Stimulated activated CD8-positive, alpha-beta memory T cell treated with anti-CD3 and anti-CD28 coated beads, Interleukin-2, amount 100 ng/mL, for 1 hour (primary cell): Measurements from ENCODE around the gene AGAP2.

Experiments used
- DNase-seq, 2 donors: peaks; one replicate each; pipeline ENCODE4 v3.0.0-alpha.2; 2020; ENCODE audit warnings: low read depth in 2 of 2

The AGAP2 gene

GRCh38 chr12:57767876-57768275, 29.3 kb upstream of the AGAP2 start:
- DNase-seq = no peak

GRCh38 chr12:57767305-57767698, 28.8 kb upstream of the AGAP2 start:
- no peak for DNase-seq

- no peak for DNase-seq
These were observed 28.1 kb upstream of the AGAP2 start, which contains the start of gene CYP27B1 for GRCh38 chr12:57766464-57767304. TSS of gene CYP27B1 (minus strand) at chr12:57767078. CDS start at chr12:57767041, 37 bp downstream.

- no peak for DNase-seq
These were observed 27.3 kb upstream of the AGAP2 start for GRCh38 chr12:57765698-57766463.

GRCh38 chr12:57765003-57765697, 26.6 kb upstream of the AGAP2 start:
- peak in 1 of 2 donors; percentile 22 for DNase-seq

GRCh38 chr12:57764662-57765002, 26.1 kb upstream of the AGAP2 start:
- no peak for DNase-seq

GRCh38 chr12:57763881-57764661, 25.5 kb upstream of the AGAP2 start:
- no peak for DNase-seq

- DNase-seq = no peak
These were observed 23.9 kb upstream of the AGAP2 start for GRCh38 chr12:57762463-57762862.

GRCh38 chr12:57761391-57761998, 23.0 kb upstream of the AGAP2 start:
- no peak for DNase-seq

GRCh38 chr12:57760347-57760982, 21.9 kb upstream of the AGAP2 start:
- DNase-seq = no peak

GRCh38 chr12:57759360-57759980, 20.9 kb upstream of the AGAP2 start:
- peak in 1 of 2 donors; percentile 25 for DNase-seq

GRCh38 chr12:57758552-57759359, 20.2 kb upstream of the AGAP2 start:
- DNase-seq = no peak

GRCh38 chr12:57757771-57758170, 19.2 kb upstream of the AGAP2 start:
- no peak for DNase-seq

GRCh38 chr12:57756406-57757341, 18.1 kb upstream of the AGAP2 start:
- peak in 1 of 2 donors; percentile 39 for DNase-seq

GRCh38 chr12:57755454-57756372, 17.2 kb upstream of the AGAP2 start:
- DNase-seq = peak in 1 of 2 donors; percentile 30

GRCh38 chr12:57755194-57755453, 16.6 kb upstream of the AGAP2 start:
- DNase-seq = no peak
